ENCODE results near the gene C19orf25.
A peak's percentile ranks its signal among the peaks of the same experiment; 100 is the strongest.

The C19orf25 gene

DNA sequence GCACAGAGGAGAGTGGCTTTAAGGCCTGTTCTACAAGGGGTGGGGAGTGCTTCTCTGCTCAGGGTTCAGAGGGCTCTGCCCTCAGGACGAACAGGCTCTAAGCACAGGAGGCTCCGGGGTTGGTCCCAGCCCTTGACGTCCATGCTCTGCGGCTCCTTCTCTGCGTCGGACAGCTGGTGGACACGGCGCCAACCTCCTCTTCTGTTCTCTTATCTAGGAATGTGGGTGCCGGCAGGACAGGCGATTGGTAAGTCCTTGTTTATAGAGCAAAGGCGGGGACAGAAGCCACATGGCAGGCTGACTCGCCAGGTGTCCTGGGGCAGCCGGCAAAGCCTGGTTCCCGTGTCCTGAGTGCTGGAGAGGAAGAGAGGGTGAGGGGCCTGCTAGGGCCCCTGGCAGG lies 49.3 kb downstream of the C19orf25 start:
- no peak overlapping the region for H3K4ac ChIP-seq (ENCODE audit: low read depth, low read length)
- H4K5ac ChIP-seq (ENCODE audit: low read length) = no peak overlapping the region
- H3K79me2 ChIP-seq (ENCODE audit: control insufficient read depth, insufficient read depth, low read length) = peaks cover 2% of the 10 kb centered on the region
- DNase-seq = no peak
- H3K4me2 ChIP-seq (ENCODE audit: low read length) = no peak overlapping the region
- no peak overlapping the region for H3K4me3 ChIP-seq (ENCODE audit: low read length)
- H3K27me3 ChIP-seq (ENCODE audit: insufficient read depth, low read length, poor library complexity) = no peaks in the 10 kb centered on the region
- no peak overlapping the region for H3K18ac ChIP-seq (ENCODE audit: low read length)
- H4K8ac ChIP-seq (ENCODE audit: low read depth, low read length) = no peak overlapping the region
- peaks cover 23% of the 10 kb centered on the region for H3K36me3 ChIP-seq (ENCODE audit: control insufficient read depth, insufficient read depth, low read length)
- H3K9ac ChIP-seq (ENCODE audit: low read length) = no peak overlapping the region
- no peak overlapping the region for H3K56ac ChIP-seq (ENCODE audit: low read length)
- no peak overlapping the region for H3K27ac ChIP-seq (ENCODE audit: low read depth, low read length)
- no peak overlapping the region for H2AK5ac ChIP-seq (ENCODE audit: low read length)
- no peak overlapping the region for H2BK120ac ChIP-seq (ENCODE audit: low read depth, low read length)
- H3K4me1 ChIP-seq (ENCODE audit: control insufficient read depth, low read depth, low read length) = no peaks in the 10 kb centered on the region
- no peak overlapping the region for H2BK15ac ChIP-seq (replicated peaks; ENCODE audit: low read depth)
- H3K79me1 ChIP-seq (ENCODE audit: low read length) = peaks cover 12% of the 10 kb centered on the region
- WGBS (ENCODE audit: extremely low coverage, insufficient coverage, low lambda C conversion rate) = no CpG with 5 or more reads among the region's 14 CpGs
- no peak overlapping the region for H2BK5ac ChIP-seq (ENCODE audit: low read length)
- no peak overlapping the region for H3K23ac ChIP-seq (ENCODE audit: low read length)

DNA sequence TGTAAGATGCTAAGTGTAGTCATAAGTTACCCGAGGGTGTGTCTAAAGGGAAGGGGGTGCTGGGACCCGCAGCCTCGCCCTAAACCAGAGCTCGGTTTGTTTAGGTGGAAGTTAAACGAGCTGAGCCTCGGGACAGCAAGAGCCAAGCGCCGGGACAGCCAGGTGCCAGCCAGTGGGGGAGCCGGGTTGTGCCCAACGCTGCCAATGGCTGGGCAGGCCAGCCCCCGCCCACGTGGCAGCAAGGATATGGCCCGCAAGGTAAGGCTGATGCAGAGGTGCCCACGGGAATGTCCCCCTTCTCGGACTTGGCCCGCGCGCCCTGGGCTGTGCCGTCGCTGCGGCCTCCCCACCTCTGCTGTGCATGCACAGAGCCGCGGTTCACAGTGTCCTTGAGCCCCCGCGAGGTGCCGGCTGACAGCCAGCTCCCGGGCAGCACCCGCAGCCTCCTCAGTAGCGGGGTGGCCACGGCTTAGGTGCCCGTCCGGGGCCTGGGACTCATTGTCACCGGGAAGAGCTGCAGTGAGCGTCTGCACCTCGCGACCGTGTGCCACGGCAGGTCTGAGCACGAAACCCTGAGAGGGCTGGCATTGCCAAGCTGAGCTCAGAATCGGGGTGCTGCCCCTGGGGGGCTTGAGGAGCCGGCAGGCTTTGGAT lies 50.1 kb downstream of the C19orf25 start:
- Histone ChIP-seq H3K4me1 (ENCODE audit: control insufficient read depth, low read depth, low read length) (no peaks in the 10 kb centered on the region), H4K8ac (ENCODE audit: low read depth, low read length) (no peak overlapping the region), H3K36me3 (ENCODE audit: control insufficient read depth, insufficient read depth, low read length) (peaks cover 23% of the 10 kb centered on the region), H3K56ac (ENCODE audit: low read length) (no peak overlapping the region), H3K23ac (ENCODE audit: low read length) (no peak overlapping the region), H3K4ac (ENCODE audit: low read depth, low read length) (no peak overlapping the region), H4K5ac (ENCODE audit: low read length) (no peak overlapping the region), H3K4me3 (ENCODE audit: low read length) (no peak overlapping the region), H2AK5ac (ENCODE audit: low read length) (no peak overlapping the region), H3K27ac (ENCODE audit: low read depth, low read length) (no peak overlapping the region), H2BK5ac (ENCODE audit: low read length) (no peak overlapping the region), H3K9ac (ENCODE audit: low read length) (no peak overlapping the region), H3K4me2 (ENCODE audit: low read length) (no peak overlapping the region), H3K27me3 (ENCODE audit: insufficient read depth, low read length, poor library complexity) (no peaks in the 10 kb centered on the region), H2BK15ac (replicated peaks; ENCODE audit: low read depth) (no peak overlapping the region), H3K79me2 (ENCODE audit: control insufficient read depth, insufficient read depth, low read length) (peaks cover 8% of the 10 kb centered on the region), H3K18ac (ENCODE audit: low read length) (no peak overlapping the region), H3K79me1 (ENCODE audit: low read length) (peaks cover 17% of the 10 kb centered on the region), H2BK120ac (ENCODE audit: low read depth, low read length) (no peak overlapping the region)
- DNase-seq = no peak
- no CpG with 5 or more reads among the region's 41 CpGs for WGBS (ENCODE audit: extremely low coverage, insufficient coverage, low lambda C conversion rate)

DNA sequence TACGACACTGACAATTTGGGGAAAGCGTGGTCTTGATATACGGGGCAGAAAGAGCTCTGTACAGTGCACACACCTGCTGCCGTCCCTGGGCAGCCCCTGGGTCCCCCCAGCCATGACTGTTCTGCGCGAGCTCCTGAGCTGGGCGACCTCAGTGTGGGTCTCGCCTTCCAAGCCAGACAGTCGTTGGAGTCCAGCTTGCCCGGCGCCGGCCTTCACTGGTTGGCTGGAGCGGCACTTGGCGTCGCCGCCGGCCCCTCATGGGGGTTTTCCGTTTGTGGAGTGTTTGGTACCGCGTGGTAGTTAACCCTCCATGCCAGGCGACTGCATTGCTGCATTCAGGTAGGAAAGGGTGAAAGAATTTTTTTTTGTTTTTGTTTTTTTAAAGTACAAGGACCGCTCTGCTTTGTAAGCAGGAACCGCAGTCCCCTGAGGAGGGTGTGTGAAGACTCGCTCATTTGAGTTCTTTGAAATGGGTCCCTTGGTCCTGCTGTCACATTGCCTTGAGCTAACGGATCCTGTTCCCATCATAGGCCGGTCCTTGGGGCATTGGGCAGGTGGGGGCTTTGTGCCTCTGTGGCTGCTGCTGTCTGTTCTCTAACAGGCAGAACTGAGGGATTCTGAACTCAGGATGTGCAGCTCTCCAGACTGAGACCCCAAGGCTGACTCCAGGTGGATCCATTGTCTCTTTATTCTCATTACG lies 51.6 kb downstream of the C19orf25 start:
- Histone ChIP-seq H2AK5ac (ENCODE audit: low read length) (no peak overlapping the region), H3K18ac (ENCODE audit: low read length) (no peak overlapping the region), H3K4me2 (ENCODE audit: low read length) (no peak overlapping the region), H3K27me3 (ENCODE audit: insufficient read depth, low read length, poor library complexity) (no peaks in the 10 kb centered on the region), H3K4me1 (ENCODE audit: control insufficient read depth, low read depth, low read length) (no peaks in the 10 kb centered on the region), H3K79me1 (ENCODE audit: low read length) (peaks cover 26% of the 10 kb centered on the region), H3K79me2 (ENCODE audit: control insufficient read depth, insufficient read depth, low read length) (peaks cover 18% of the 10 kb centered on the region), H3K4me3 (ENCODE audit: low read length) (no peak overlapping the region), H2BK120ac (ENCODE audit: low read depth, low read length) (no peak overlapping the region), H3K27ac (ENCODE audit: low read depth, low read length) (no peak overlapping the region), H2BK5ac (ENCODE audit: low read length) (no peak overlapping the region), H3K23ac (ENCODE audit: low read length) (no peak overlapping the region), H3K4ac (ENCODE audit: low read depth, low read length) (no peak overlapping the region), H3K9ac (ENCODE audit: low read length) (no peak overlapping the region), H2BK15ac (replicated peaks; ENCODE audit: low read depth) (no peak overlapping the region), H3K56ac (ENCODE audit: low read length) (peak overlapping the region; percentile 34), H3K36me3 (ENCODE audit: control insufficient read depth, insufficient read depth, low read length) (peaks cover 23% of the 10 kb centered on the region), H4K8ac (ENCODE audit: low read depth, low read length) (no peak overlapping the region), H4K5ac (ENCODE audit: low read length) (no peak overlapping the region)
- WGBS (ENCODE audit: extremely low coverage, insufficient coverage, low lambda C conversion rate) = no CpG with 5 or more reads among the region's 27 CpGs
- no peak for DNase-seq

DNA sequence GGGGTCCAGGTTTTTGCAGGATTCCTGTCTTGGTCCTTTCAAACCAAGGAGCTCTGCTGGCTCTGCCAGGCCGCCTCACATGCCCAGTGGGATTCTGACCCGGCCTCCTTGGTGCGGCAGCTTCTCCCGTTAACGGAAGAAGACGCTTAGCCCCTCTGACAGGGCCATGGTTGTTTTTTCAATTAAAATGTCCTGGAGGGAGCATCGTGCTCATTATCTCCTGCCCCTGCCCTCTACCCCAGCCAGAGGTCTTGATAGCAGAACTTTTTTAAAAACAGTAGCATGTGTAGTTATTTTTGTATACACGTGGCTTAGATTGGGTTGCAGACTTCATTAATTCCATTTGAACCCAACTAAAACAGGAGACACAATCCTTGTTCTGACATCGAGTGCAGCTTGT lies 52.3 kb downstream of the C19orf25 start:
- DNase-seq = no peak
- Histone ChIP-seq H3K4me1 (ENCODE audit: control insufficient read depth, low read depth, low read length) (no peaks in the 10 kb centered on the region), H2BK5ac (ENCODE audit: low read length) (no peak overlapping the region), H2BK15ac (replicated peaks; ENCODE audit: low read depth) (no peak overlapping the region), H3K9ac (ENCODE audit: low read length) (no peak overlapping the region), H2AK5ac (ENCODE audit: low read length) (no peak overlapping the region), H3K4me2 (ENCODE audit: low read length) (no peak overlapping the region), H4K5ac (ENCODE audit: low read length) (no peak overlapping the region), H3K79me1 (ENCODE audit: low read length) (peaks cover 22% of the 10 kb centered on the region), H3K27me3 (ENCODE audit: insufficient read depth, low read length, poor library complexity) (no peaks in the 10 kb centered on the region), H3K56ac (ENCODE audit: low read length) (no peak overlapping the region), H3K4me3 (ENCODE audit: low read length) (no peak overlapping the region), H3K36me3 (ENCODE audit: control insufficient read depth, insufficient read depth, low read length) (peaks cover 19% of the 10 kb centered on the region), H4K8ac (ENCODE audit: low read depth, low read length) (no peak overlapping the region), H2BK120ac (ENCODE audit: low read depth, low read length) (no peak overlapping the region), H3K23ac (ENCODE audit: low read length) (no peak overlapping the region), H3K4ac (ENCODE audit: low read depth, low read length) (no peak overlapping the region), H3K18ac (ENCODE audit: low read length) (no peak overlapping the region), H3K27ac (ENCODE audit: low read depth, low read length) (no peak overlapping the region), H3K79me2 (ENCODE audit: control insufficient read depth, insufficient read depth, low read length) (peaks cover 22% of the 10 kb centered on the region)
- WGBS (ENCODE audit: extremely low coverage, insufficient coverage, low lambda C conversion rate) = no CpG with 5 or more reads among the region's 9 CpGs

DNA sequence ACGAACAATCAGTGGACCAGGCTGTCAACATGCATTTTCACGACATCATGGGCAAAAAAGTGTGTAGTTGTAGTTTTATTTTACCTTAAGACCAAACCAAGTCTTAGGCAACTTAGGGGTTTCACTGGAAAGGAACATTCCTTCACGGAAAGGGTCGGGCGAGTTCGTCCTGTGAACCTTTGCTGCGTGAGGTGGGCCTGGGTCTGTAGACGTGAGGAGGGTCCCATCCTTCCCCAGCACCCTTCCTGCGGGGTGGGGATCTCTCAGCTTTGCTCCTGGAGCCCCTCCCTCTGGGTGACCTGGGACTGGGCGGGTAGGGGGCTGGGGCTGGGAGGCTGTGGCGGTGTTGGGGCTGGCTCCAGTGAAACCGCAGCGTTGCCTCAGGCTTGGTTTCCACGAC lies 53.1 kb downstream of the C19orf25 start:
- WGBS (ENCODE audit: extremely low coverage, insufficient coverage, low lambda C conversion rate) = no CpG with 5 or more reads among the region's 14 CpGs
- Histone ChIP-seq H3K27ac (ENCODE audit: low read depth, low read length) (no peak overlapping the region), H3K56ac (ENCODE audit: low read length) (peak overlapping the region; percentile 7), H3K4me2 (ENCODE audit: low read length) (no peak overlapping the region), H4K8ac (ENCODE audit: low read depth, low read length) (no peak overlapping the region), H3K9ac (ENCODE audit: low read length) (no peak overlapping the region), H2AK5ac (ENCODE audit: low read length) (no peak overlapping the region), H3K36me3 (ENCODE audit: control insufficient read depth, insufficient read depth, low read length) (peaks cover 16% of the 10 kb centered on the region), H3K4ac (ENCODE audit: low read depth, low read length) (no peak overlapping the region), H2BK5ac (ENCODE audit: low read length) (no peak overlapping the region), H3K4me3 (ENCODE audit: low read length) (no peak overlapping the region), H3K18ac (ENCODE audit: low read length) (no peak overlapping the region), H3K23ac (ENCODE audit: low read length) (no peak overlapping the region), H3K79me1 (ENCODE audit: low read length) (peaks cover 21% of the 10 kb centered on the region), H2BK120ac (ENCODE audit: low read depth, low read length) (no peak overlapping the region), H2BK15ac (replicated peaks; ENCODE audit: low read depth) (no peak overlapping the region), H3K79me2 (ENCODE audit: control insufficient read depth, insufficient read depth, low read length) (peaks cover 26% of the 10 kb centered on the region), H4K5ac (ENCODE audit: low read length) (no peak overlapping the region), H3K4me1 (ENCODE audit: control insufficient read depth, low read depth, low read length) (no peaks in the 10 kb centered on the region), H3K27me3 (ENCODE audit: insufficient read depth, low read length, poor library complexity) (no peaks in the 10 kb centered on the region)
- DNase-seq = no peak

All from mesendoderm (in vitro differentiated cells).